C4-2B (cell line): ENCODE data around the gene OR6K6.

Experiments
- H3K27ac ChIP-seq: fragments of 450-650 bp; 2 replicates; pipeline ENCODE4 v1.5.1; 2017
- CTCF ChIP-seq: fragments of 450-650 bp; conservative IDR thresholded peaks from 2 replicates; pipeline ENCODE4 v1.5.1; 2017; ENCODE audit warnings: mild to moderate bottlenecking
- ZFX ChIP-seq: fragments of 450-650 bp; IDR thresholded peaks from 2 replicates; pipeline ENCODE4 v1.6.1; 2017

Gene OR6K6

GRCh38 chr1:158801396-158801795 is 46.9 kb downstream of the OR6K6 start:
- H3K27ac ChIP-seq: no peak overlapping the region
- TF ChIP-seq CTCF (no peak), ZFX (no peak)

- no peak overlapping the region for H3K27ac ChIP-seq
- TF ChIP-seq ZFX (no peak), CTCF (no peak)
Measured at GRCh38 chr1:158803678-158804077, 49.2 kb downstream of the OR6K6 start.
